Measurements from ENCODE around the gene RREB1.

- TF ChIP-seq ZNF501 (tag by site-specific recombination; IDR thresholded peaks at IDR 0.05) (no peak), REST (tag by site-specific recombination; IDR thresholded peaks at IDR 0.05) (no peak), YY1 (tag by site-specific recombination; IDR thresholded peaks at IDR 0.05) (no peak)
Measured at GRCh38 chr6:7171733-7172132, 64.0 kb downstream of the RREB1 start.
